ENCODE measurements around the gene SEZ6L2.

SEZ6L2 gene

DNA sequence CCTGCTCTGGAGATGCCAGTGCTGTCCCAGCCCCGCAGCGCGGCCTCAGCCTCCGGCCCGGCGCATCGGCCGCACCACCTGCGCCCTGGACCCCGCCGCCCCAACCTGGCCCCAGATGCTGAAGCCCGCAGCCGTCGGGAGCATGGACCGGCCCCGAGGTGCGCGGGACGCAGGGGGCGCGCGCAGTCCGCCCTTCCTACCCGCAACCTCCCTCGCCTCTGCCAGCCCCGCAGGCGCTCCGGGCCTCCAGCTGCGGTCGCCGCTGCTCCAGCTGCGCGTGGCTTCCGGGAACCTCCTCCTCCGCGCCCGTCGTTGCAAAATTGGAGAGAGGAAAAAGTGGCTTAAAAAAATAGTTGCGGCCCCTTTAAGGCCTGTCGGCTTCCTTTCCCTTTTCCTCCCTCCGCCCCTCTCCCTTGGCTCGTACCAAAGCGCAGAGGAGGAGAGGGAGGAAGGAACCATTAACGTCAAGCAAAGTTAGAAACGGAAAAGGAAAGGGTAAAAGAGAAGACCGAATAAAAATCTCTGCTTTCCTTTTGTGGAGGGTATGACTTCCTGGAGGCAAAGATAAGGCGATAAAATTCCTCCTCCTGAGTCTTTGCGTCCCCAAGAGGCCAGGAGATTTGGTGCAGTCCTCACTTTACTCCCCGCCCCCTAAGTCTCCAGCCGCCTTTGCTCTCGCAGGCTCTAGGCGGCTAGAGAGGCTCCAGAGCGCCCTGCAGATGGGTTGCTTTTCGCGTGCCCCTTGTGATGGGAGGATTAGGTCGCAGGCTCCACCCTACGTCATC is 36.3 kb downstream of the SEZ6L2 start, which contains the start of gene CDIPT (continued):
- TF ChIP-seq, protein P1, sequence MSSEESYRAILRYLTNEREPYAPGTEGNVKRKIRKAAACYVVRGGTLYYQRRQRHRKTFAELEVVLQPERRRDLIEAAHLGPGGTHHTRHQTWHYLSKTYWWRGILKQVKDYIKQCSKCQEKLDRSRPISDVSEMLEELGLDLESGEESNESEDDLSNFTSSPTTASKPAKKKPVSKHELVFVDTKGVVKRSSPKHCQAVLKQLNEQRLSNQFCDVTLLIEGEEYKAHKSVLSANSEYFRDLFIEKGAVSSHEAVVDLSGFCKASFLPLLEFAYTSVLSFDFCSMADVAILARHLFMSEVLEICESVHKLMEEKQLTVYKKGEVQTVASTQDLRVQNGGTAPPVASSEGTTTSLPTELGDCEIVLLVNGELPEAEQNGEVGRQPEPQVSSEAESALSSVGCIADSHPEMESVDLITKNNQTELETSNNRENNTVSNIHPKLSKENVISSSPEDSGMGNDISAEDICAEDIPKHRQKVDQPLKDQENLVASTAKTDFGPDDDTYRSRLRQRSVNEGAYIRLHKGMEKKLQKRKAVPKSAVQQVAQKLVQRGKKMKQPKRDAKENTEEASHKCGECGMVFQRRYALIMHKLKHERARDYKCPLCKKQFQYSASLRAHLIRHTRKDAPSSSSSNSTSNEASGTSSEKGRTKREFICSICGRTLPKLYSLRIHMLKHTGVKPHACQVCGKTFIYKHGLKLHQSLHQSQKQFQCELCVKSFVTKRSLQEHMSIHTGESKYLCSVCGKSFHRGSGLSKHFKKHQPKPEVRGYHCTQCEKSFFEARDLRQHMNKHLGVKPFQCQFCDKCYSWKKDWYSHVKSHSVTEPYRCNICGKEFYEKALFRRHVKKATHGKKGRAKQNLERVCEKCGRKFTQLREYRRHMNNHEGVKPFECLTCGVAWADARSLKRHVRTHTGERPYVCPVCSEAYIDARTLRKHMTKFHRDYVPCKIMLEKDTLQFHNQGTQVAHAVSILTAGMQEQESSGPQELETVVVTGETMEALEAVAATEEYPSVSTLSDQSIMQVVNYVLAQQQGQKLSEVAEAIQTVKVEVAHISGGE (tag by site-specific recombination; conservative IDR thresholded peaks at IDR 0.05; ENCODE audit: low read depth): peak; percentile 40
- TF ChIP-seq, protein P2, sequence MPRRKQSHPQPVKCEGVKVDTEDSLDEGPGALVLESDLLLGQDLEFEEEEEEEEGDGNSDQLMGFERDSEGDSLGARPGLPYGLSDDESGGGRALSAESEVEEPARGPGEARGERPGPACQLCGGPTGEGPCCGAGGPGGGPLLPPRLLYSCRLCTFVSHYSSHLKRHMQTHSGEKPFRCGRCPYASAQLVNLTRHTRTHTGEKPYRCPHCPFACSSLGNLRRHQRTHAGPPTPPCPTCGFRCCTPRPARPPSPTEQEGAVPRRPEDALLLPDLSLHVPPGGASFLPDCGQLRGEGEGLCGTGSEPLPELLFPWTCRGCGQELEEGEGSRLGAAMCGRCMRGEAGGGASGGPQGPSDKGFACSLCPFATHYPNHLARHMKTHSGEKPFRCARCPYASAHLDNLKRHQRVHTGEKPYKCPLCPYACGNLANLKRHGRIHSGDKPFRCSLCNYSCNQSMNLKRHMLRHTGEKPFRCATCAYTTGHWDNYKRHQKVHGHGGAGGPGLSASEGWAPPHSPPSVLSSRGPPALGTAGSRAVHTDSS (tag by site-specific recombination; IDR thresholded peaks at IDR 0.05): 0 out of 2 replicates have a peak, but pooled peaks have one; percentile 1
- TF ChIP-seq ZNF544 (tag by site-specific recombination; IDR thresholded peaks at IDR 0.05) (no peak), ZBTB1 (tag by site-specific recombination; IDR thresholded peaks at IDR 0.05) (0 out of 2 replicates have a peak, but pooled peaks have one; percentile 35), ZNF791 (tag by site-specific recombination; IDR thresholded peaks at IDR 0.05) (no peak; the same call in 1 of the 2 replicates), ZBTB21 (tag by site-specific recombination; IDR thresholded peaks at IDR 0.05) (peak; percentile 90), ZNF426 (tag by site-specific recombination; IDR thresholded peaks at IDR 0.05) (no peak), GLI4 (tag by site-specific recombination; IDR thresholded peaks at IDR 0.05) (no peak), ZNF132 (tag by site-specific recombination; IDR thresholded peaks at IDR 0.05; ENCODE audit: borderline replicate concordance) (no peak), ZNF830 (tag by site-specific recombination; IDR thresholded peaks at IDR 0.05; ENCODE audit: low read depth) (no peak), ZBTB20 (tag by site-specific recombination; IDR thresholded peaks at IDR 0.05) (peak; percentile 47), ZNF473 (tag by site-specific recombination; IDR thresholded peaks at IDR 0.05) (no peak), INSM2 (tag by site-specific recombination; IDR thresholded peaks at IDR 0.05) (peak; percentile 13), ZNF549 (tag by site-specific recombination; IDR thresholded peaks at IDR 0.05) (no peak)
- TF ChIP-seq, protein P3, sequence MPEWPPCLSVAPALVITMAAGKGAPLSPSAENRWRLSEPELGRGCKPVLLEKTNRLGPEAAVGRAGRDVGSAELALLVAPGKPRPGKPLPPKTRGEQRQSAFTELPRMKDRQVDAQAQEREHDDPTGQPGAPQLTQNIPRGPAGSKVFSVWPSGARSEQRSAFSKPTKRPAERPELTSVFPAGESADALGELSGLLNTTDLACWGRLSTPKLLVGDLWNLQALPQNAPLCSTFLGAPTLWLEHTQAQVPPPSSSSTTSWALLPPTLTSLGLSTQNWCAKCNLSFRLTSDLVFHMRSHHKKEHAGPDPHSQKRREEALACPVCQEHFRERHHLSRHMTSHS (tag by site-specific recombination; IDR thresholded peaks at IDR 0.05): no peak

GRCh38 chr16:29862383-29862883 is 36.9 kb downstream of the SEZ6L2 start:
- Histone ChIP-seq H3K4me3 (ENCODE audit: low read depth, low read length) (peak overlapping the region; percentile 95), H3K4me1 (ENCODE audit: control insufficient read depth, insufficient read depth, low read length) (no peaks in the 10 kb centered on the region), H3K36me3 (ENCODE audit: control insufficient read depth in 2 of 2, insufficient read depth in 1 of 2, low read length in 2 of 2) (peaks cover 4 to 37% of the 10 kb centered on the region in 2 experiments; a peak in 2 of 3 replicates), H3K9me3 (ENCODE audit: control insufficient read depth, insufficient read depth, low read depth, low read length) (no peaks in the 10 kb centered on the region), H3K27ac (ENCODE audit: extremely low read depth, low read depth, low read length) (peak overlapping the region; percentile 93; the same call in 1 of the 2 replicates)
- ChIA-PET CTCF (interaction anchor here (1.5 to 6.4 kb wide), 2 partner anchors 11 to 13 kb away, joined by 4 to 58 read pairs; no protein-coding TSS in a partner anchor), POLR2A (interaction anchor here (0.6 to 1.5 kb wide), 4 partner anchors 37 to 111 kb away, joined by 3 to 7 read pairs (median 5); partner anchors contain the start of genes SEZ6L2 and TMEM219)
- TF ChIP-seq ZNF600 (tag by site-specific recombination; IDR thresholded peaks at IDR 0.05) (0 out of 2 replicates have a peak, but pooled peaks have one; percentile 13), PBX3 (CRISPR knock-in tag; IDR thresholded peaks at IDR 0.05) (0 out of 2 replicates have a peak, but pooled peaks have one; percentile 31), ZBTB20 (tag by site-specific recombination; IDR thresholded peaks at IDR 0.05) (peak; percentile 75; the same call in 1 of the 2 replicates), ZNF837 (tag by site-specific recombination; IDR thresholded peaks at IDR 0.05) (no peak), ZNF202 (tag by site-specific recombination; IDR thresholded peaks at IDR 0.05; ENCODE audit: borderline replicate concordance) (no peak), OSR2 (tag by site-specific recombination; IDR thresholded peaks at IDR 0.05) (no peak), EGR2 (tag by site-specific recombination; IDR thresholded peaks at IDR 0.05; ENCODE audit: low read depth) (no peak), ZNF335 (tag by site-specific recombination; conservative IDR thresholded peaks at IDR 0.05) (peak; percentile 99), ZNF626 (tag by site-specific recombination; IDR thresholded peaks at IDR 0.05) (no peak)
- TF ChIP-seq, protein P4, sequence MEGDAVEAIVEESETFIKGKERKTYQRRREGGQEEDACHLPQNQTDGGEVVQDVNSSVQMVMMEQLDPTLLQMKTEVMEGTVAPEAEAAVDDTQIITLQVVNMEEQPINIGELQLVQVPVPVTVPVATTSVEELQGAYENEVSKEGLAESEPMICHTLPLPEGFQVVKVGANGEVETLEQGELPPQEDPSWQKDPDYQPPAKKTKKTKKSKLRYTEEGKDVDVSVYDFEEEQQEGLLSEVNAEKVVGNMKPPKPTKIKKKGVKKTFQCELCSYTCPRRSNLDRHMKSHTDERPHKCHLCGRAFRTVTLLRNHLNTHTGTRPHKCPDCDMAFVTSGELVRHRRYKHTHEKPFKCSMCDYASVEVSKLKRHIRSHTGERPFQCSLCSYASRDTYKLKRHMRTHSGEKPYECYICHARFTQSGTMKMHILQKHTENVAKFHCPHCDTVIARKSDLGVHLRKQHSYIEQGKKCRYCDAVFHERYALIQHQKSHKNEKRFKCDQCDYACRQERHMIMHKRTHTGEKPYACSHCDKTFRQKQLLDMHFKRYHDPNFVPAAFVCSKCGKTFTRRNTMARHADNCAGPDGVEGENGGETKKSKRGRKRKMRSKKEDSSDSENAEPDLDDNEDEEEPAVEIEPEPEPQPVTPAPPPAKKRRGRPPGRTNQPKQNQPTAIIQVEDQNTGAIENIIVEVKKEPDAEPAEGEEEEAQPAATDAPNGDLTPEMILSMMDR (tag by site-specific recombination; IDR thresholded peaks at IDR 0.05): peak; percentile 80
